GM19025 (cell line): ENCODE measurements around the gene GAPVD1.
"Not testable (repeated sequence)": the region's sequence is repeated elsewhere in the genome, so short reads cannot be mapped to it uniquely, and the experiment has no call there.

Experiments
- ATAC-seq: cut with Tn5 transposase; IDR thresholded peaks from one replicate; pipeline ENCODE4 v1.9.1; 2021; ENCODE audit warnings: mild to moderate bottlenecking, low read depth, moderate library complexity; ENCODE audit not compliant: unreplicated experiment

The GAPVD1 gene, protein sequence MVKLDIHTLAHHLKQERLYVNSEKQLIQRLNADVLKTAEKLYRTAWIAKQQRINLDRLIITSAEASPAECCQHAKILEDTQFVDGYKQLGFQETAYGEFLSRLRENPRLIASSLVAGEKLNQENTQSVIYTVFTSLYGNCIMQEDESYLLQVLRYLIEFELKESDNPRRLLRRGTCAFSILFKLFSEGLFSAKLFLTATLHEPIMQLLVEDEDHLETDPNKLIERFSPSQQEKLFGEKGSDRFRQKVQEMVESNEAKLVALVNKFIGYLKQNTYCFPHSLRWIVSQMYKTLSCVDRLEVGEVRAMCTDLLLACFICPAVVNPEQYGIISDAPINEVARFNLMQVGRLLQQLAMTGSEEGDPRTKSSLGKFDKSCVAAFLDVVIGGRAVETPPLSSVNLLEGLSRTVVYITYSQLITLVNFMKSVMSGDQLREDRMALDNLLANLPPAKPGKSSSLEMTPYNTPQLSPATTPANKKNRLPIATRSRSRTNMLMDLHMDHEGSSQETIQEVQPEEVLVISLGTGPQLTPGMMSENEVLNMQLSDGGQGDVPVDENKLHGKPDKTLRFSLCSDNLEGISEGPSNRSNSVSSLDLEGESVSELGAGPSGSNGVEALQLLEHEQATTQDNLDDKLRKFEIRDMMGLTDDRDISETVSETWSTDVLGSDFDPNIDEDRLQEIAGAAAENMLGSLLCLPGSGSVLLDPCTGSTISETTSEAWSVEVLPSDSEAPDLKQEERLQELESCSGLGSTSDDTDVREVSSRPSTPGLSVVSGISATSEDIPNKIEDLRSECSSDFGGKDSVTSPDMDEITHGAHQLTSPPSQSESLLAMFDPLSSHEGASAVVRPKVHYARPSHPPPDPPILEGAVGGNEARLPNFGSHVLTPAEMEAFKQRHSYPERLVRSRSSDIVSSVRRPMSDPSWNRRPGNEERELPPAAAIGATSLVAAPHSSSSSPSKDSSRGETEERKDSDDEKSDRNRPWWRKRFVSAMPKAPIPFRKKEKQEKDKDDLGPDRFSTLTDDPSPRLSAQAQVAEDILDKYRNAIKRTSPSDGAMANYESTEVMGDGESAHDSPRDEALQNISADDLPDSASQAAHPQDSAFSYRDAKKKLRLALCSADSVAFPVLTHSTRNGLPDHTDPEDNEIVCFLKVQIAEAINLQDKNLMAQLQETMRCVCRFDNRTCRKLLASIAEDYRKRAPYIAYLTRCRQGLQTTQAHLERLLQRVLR (N-terminal part only)

DNA sequence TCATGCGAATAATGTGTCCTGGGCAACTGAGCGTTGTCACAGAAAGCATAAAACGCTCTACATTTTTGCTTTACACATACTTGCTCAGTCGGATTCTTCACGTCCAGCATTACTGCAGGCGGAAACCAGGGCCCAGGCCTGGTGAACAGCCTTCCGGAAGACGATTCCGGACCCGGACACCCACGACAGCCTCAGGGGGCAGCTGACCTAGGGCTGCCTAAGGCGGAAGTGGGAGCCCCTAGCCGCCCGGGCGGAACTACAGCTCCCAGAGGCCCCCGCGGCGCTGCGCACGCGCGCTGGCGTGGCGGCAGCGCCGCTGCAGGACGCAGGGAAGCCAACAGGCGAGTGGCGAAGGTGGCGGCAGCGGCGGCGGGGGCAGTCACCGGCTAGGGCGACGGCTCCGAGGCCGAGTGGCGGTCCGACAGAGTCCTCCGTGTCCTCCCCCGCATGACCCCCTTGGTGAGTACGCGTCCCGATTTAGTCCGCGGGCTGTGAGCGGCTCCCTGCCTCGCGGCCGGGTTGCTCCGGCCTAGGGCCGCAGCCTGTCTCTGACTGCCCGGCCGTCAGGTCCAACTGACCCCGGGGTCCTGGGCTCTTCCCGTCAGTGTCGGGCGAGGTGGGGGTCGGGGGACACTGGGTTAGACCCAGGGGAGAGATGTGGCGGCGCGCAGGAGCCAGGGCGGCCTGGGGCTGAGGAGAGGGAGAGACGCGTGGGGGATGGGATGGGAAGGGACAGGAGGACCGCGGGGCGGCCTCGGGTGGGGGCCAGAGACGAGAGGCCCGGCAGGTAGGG, at the start of gene GAPVD1:
GAPVD1 (plus strand) TSS at position 326 of the 793 bp plus-strand sequence. CDS start 37,096 bp downstream, outside the sequence.
- peak; percentile 94 for ATAC-seq

DNA sequence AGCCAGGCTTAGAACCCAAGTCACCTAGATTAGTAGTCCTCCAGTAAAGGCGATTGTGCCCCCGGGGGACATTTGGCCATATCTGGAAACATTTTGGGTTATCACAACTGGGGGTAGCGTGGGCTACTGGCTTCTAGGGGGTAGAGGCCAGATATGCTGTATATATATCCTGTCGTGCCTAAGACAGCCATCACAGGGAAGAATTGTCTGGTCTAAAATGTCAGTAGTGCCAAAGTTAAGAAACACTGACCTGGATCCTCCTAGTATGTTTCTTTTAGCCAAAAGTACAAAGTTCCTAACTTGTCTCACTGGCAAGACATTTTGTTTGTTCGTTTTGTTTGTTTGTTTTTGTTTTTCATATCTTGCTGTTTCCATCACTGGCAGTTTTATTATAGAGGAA, 47.4 kb upstream of the GAPVD1 start:
- no peak for ATAC-seq

DNA sequence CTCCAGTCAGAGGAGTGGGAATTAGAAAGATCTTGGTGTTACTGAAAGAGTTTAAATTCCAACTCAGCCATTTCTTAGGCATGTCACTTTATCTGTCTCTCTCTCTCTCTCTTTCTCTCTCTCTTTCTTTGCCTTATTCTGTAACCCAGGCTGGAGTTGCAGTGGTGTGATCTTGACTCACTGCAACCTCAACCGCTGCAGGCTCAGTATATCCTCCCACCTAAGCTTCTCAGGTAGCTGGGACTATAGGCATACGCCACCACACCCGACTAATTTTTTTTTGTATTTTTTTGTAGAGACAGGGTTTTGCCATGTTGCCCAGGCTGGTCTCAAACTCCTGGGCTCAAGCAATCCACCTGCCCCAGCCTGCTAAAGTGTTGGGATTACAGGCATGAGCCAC, 43.0 kb upstream of the GAPVD1 start:
- ATAC-seq = no peak

DNA sequence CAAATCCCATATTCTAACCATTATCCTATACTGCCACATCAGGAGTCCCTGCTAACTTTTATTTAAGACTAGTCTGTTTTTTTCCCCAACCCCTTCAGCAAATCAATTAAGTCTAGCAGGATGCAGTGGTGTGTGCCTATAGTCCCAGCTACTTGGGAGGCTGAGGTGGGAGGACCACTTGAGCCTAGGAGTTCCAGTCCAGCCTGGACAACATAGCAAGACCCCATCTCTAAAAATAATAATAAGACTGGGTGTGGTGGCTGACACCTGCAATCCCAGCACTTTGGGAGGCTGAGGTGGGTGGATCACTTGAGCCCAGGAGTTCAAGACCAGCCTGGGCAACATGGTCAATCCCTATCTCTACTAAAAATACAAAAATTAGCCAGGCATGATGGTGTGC, 36.8 kb upstream of the GAPVD1 start:
- ATAC-seq = not testable (repeated sequence)

DNA sequence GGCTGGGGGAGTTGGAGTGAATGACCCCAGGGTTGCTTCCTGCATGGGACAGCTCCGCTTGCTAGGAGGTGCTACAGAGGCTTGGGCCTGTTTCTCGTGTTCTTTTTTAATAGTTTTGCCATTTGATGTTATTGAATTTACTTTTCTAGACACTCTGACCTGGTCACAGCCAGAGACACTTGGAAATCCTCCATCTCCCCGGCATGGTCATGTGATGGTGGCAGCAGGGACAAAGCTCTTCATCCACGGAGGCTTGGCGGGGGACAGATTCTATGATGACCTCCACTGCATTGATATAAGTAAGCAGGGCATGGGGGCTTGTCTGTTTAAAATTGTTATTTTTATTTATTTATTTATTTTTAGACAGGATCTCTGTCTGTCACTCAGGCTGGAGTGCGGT, 33.9 kb upstream of the GAPVD1 start:
- ATAC-seq = no peak

DNA sequence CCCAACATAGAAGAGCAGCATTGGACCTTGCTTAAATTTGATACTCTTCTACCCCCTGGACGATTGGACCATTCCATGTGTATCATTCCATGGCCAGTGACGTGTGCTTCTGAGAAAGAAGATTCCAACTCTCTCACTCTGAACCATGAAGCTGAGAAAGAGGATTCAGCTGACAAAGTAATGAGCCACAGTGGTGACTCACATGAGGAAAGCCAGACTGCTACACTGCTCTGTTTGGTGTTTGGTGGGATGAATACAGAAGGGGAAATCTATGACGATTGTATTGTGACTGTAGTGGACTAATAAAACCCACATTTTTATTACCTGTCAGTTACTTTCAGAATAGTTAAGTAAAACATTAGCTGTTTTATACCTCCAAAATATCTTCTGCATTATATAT, 27.9 kb upstream of the GAPVD1 start:
- no peak for ATAC-seq

DNA sequence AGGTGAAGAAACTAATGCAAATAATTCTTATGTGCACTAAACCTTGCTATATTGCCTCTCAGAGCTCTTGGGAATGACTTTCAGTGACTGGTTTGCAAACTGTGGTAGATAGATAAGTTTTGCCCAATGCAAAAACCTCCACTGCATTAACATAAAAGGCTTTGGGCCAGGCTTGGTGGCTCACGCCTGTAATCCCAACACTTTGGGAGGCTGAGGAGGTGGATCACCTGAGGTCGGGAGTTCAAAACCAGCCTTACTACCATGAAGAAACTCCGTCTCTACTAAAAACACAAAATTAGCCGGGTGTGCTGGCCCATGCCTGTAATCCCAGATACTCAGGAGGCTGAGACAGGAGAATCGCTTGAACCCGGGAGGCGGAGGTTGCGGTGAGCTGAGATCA, 27.5 kb upstream of the GAPVD1 start:
- not testable (repeated sequence) for ATAC-seq

DNA sequence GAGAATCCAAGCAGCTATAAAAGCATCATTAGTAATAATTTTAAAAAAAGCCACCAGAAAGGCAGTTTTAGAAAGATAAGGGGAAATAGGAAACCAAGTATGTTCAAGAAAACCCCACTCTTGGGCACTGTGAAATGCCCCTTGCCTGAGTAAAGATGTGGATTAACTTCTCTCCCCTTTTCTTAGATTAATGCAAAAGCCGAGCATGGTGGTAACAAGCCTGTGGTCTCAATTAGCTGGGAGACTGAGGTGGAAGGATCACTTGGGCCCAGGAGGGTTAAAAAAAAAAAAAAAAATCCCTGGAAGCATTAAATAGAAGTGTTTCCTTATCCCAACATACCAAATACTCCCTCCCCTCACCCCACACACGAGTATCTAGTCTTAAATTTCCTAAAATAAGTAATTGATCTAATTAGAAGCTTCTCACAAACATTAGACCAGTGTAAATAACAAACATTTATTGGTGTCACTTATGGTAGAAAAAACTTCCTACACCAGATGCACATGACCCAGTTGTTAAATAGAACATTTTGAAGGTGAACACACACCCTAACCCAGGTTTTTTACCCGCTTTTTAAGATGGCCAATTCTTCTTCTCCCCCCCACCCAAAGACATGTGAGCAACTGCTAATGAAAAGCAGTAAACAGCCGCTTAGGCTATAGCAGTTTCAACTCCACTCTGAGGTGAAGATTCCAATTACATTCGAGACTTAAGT, 25.7 kb upstream of the GAPVD1 start:
- no peak for ATAC-seq

DNA sequence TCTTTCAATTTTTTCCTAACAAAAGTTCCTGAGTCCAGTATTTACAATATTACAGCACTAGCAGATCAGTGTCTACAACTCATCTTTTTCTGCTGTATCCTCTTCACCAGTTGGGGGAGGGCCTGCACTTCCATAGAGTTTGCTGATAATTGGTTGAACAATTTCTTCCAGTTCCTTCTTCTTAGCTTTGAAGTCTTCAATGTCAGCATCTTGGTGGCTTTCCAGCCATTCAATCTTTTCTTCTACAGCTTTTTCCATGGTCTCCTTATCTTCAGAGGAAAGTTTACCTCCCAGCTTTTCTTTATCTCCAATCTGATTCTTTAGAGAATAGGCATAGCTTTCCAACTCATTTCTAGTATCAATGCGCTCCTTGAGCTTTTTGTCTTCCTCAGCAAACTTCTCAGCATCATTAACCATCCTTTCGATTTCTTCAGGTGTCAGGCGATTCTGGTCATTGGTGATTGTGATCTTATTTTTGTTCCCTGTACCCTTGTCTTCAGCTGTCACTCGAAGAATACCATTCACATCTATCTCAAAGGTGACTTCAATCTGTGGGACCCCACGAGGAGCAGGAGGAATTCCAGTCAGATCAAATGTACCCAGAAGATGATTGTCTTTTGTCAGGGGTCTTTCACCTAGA, 25.0 kb upstream of the GAPVD1 start:
- ATAC-seq = not testable (repeated sequence)

DNA sequence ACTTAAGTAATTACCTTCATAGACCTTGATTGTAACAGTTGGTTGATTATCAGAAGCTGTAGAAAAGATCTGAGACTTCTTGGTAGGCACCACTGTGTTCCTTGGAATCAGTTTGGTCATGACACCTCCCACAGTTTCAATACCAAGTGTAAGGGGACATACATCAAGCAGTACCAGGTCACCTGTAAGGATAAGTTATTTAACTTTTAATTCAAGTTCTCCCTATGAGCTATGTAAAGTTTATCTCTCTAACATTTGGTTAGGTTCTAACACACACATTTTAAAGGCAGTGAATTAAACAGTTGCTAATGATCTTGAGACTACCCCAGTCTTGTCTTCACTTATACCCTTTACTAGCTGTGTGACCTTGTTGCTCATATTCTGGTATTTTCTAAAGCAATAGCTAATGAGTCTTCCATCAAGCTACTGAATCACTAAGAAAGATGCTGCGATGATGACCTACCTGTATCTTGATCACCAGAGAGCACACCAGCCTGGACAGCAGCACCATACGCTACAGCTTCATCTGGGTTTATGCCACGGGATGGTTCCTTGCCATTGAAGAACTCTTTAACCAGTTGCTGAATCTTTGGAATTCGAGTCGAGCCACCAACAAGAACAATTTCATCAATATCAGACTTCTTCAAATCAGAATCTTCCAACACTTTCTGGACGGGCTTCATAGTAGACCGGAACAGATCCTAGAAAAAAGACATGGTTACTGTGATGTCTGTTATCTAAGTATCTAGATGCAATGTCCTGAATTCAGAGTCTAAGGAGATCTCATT, 23.3 kb upstream of the GAPVD1 start:
- no peak for ATAC-seq

DNA sequence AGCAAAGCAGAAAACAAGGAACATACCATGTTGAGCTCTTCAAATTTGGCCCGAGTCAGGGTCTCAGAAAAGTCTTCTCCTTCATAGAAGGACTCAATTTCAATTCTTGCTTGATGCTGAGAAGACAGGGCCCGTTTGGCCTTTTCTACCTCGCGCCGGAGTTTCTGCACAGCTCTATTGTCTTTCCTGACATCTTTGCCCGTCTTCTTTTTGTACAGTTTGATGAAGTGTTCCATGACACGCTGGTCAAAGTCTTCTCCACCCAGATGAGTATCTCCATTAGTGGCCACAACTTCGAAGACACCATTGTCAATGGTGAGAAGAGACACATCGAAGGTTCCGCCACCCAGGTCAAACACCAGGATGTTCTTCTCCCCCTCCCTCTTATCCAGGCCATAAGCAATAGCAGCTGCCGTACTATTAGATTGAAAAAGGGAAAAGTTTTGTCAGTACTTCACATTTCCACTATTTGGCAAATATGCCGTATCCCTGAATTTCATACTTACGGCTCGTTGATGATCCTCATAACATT, 22.6 kb upstream of the GAPVD1 start:
- no peak for ATAC-seq

DNA sequence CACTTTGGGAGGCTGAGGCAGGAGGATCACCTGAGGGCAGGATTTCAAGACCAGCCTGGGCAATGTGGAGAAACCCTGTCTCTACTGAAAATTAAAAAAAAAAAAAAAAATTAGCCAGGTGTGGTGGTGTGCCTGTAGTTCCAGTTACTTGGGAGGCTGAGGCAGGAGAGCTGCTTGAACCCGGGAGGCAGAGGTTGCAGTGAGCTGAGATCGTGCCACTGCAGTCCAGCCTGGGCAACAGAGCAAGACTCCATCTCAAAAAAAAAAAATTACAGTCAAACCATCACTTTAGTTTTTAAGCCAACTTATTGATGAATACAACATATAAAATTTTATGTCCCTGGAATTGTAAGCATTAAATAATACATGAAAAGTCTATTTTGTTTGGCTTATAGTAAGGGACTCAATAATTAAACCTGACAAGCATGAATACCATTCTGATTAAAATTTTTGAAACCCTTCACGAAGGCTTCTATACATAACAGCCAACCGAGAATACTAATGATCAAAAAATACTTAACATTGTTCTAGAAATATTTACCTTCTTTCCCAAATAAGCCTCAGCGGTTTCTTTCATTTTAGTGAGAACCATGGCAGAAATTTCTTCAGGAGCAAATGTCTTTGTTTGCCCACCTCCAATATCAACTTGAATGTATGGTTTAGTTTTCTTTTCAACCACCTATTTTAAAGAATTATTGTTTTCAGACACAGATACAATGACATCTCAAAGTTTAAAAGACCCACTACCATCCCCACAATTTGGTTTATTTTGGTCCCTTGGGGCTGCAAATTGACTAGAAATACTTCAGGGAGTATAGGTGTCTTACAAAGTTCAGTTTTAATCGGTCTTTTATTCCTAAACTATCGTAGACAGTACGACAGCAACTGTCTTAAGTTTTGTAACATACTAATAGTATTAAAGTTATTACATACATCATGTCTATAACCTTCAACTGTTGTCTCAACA, 21.7 kb upstream of the GAPVD1 start:
- no peak for ATAC-seq

DNA sequence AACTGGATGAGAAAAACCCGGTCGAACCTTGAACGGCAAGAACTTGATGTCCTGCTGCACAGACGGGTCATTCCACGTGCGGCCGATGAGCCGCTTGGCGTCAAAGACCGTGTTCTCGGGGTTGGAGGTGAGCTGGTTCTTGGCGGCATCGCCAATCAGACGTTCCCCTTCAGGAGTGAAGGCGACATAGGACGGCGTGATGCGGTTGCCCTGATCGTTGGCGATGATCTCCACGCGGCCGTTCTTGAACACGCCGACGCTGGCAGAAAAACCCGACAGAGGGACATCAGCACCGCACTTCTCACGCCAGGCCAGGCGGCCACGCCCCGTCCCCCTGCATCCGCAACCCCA, 21.0 kb upstream of the GAPVD1 start:
- ATAC-seq = no peak

DNA sequence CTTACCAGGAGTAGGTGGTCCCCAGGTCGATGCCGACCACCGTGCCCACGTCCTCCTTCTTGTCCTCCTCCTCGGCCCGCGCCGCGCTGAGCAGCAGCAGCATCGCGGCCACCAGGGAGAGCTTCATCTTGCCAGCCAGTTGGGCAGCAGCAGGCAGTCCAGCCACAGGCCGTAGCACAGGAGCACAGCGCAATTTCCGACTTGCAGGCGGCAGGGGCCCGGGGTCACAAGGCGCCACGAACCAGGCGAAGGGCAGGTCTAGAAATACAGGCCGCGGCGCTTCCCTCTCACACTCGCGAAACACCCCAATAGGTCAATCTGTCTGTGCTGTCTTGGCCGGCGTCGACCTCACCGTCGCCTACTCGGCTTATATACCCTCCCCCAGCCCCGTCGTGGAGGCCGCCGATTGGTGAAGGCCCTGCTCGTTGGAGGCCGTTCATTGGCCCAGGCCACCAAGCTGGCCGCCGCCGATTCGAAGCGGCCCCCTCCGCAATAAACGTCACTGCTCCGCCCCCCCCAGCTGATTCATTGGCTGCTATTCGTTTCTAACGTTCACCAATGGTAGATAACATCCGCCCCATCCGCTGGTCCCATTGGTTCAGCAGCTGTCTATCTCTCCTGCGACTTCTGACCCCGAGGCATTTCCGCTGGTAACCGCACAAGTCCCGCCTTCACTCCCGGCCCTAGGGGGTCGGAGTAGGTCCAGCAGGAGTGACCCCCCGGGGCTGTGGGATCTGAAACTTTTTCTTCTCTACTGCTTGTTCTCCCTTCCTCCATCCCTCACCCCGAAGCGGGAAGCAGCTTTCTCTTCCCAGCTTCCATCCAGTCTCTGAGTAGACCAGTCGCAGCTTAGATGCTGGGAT, 20.4 kb upstream of the GAPVD1 start, which contains the start of gene HSPA5:
HSPA5 (minus strand) TSS at position 344 of the 863 bp plus-strand sequence; CDS start at position 127, 217 bp downstream.
- peak; percentile 91 for ATAC-seq

DNA sequence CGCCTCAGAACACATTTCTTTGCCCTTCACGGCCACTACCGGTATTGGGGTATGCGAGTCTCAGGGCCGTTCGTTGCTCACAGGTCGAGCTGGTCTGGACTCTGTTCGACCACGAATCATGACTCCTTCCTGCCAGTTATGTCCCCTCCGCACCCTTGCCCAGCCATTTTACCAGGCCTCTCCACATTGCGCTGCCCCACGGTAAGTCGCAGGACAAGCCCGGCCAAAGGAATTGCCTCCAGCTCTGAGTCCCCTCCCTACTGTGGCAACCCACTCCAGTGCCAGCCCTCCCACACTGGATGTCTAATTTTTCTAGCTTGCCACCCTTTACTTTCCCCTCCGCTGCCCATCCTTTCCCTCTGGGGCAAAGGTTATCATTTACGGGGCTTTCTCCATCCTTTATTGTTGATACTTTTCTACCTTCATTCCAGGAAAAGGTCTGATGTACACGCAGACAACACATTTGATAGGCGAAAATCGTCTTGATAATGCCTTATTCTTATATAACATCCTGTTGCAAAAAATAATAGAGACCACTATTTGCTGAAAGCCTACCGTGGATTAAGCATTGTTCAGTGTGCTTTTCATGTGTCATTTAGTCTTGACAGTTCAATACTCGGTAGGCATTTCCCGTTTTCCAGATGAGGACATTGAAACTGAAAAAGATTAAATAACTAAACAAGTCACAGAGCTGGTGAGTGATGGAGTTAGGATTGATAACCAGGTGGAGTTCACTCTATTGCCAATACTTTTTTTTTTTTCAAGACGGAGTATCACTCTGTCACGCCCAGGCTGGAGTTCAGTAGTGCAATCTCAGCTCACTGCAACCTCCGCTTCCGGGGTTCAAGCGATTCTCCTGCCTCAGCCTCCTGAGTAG, 19.5 kb upstream of the GAPVD1 start:
- peak; percentile 3 for ATAC-seq
